Uterus (tissue), 2 donors: Measurements from ENCODE around the gene CCL2.

Experiments
- CTCF ChIP-seq, 4 experiments: fragments of 200-600 bp in 2 of 4; fragments of 450-650 bp in 2 of 4; sonication (generic) in 2 of 4; IDR thresholded peaks; one replicate each; pipeline ENCODE4 v1.5.1; 2016 to 2019; ENCODE audit warnings: antibody characterized with exemption in 4 of 4, mild to moderate bottlenecking in 2 of 4, moderate library complexity in 1 of 4
- POLR2A ChIP-seq, 2 donors: fragments of 450-650 bp; IDR thresholded peaks; one replicate each; pipeline ENCODE4 v1.6.1; 2016; ENCODE audit warnings: antibody characterized with exemption in 2 of 2, mild to moderate bottlenecking in 1 of 2, moderate library complexity in 1 of 2

- TF ChIP-seq CTCF (IDR thresholded peaks at IDR 0.05), result no peak
- TF ChIP-seq POLR2A (IDR thresholded peaks at IDR 0.05), result no peak
Observed at GRCh38 chr17:34302636-34303035, 47.6 kb downstream of the CCL2 start.
